OCI-LY1 (cell line): ENCODE results near the gene CDKL5.

Experiments
- H2AFZ ChIP-seq: fragments of 200-600 bp; sonication (generic), shearing (Covaris generic); 2 replicates; pipeline ENCODE4 v1.6.0; 2014; ENCODE audit warnings: antibody characterized with exemption, mild to moderate bottlenecking, low read length
- H3F3A ChIP-seq: fragments of 200-600 bp; sonication (generic), shearing (Covaris generic); 2 replicates; pipeline ENCODE4 v1.6.0; 2014; ENCODE audit warnings: mild to moderate bottlenecking, antibody characterized with exemption, low read length, moderate library complexity; ENCODE audit not compliant: insufficient read depth
- H3K27ac ChIP-seq: fragments of 200-600 bp; sonication (generic); 2 replicates; pipeline ENCODE4 v1.5.1; 2014; ENCODE audit warnings: low read length, mixed run types, mild to moderate bottlenecking, low read depth; ENCODE audit not compliant: poor library complexity, severe bottlenecking
- H3K27me3 ChIP-seq: fragments of 200-600 bp; sonication (generic); 2 replicates; pipeline ENCODE4 v1.6.0; 2014; ENCODE audit warnings: antibody characterized with exemption, mild to moderate bottlenecking, low read length, moderate library complexity; ENCODE audit not compliant: insufficient read depth
- H3K36me3 ChIP-seq: fragments of 200-600 bp; sonication (generic); 2 replicates; pipeline ENCODE4 v1.6.1; 2014; ENCODE audit warnings: mild to moderate bottlenecking, antibody characterized with exemption, low read length, moderate library complexity, mixed read lengths; ENCODE audit not compliant: insufficient read depth
- H3K4me1 ChIP-seq: fragments of 200-600 bp; sonication (generic); 2 replicates; pipeline ENCODE4 v1.5.1; 2014; ENCODE audit warnings: mild to moderate bottlenecking, low read length, moderate library complexity; ENCODE audit not compliant: insufficient read depth, severe bottlenecking
- H3K4me2 ChIP-seq: fragments of 200-600 bp; sonication (generic), shearing (Covaris generic); 2 replicates; pipeline ENCODE4 v1.6.1; 2014; ENCODE audit warnings: low read length
- H3K4me3 ChIP-seq: fragments of 200-600 bp; sonication (generic); 2 replicates; pipeline ENCODE4 v1.5.1; 2014; ENCODE audit warnings: low read length, low read depth, mild to moderate bottlenecking, mixed read lengths; ENCODE audit not compliant: poor library complexity, severe bottlenecking
- H3K79me2 ChIP-seq: fragments of 200-600 bp; shearing (Covaris generic); 2 replicates; pipeline ENCODE4 v1.6.1; 2016; ENCODE audit warnings: mixed run types, low read length, mixed read lengths; ENCODE audit not compliant: insufficient read depth
- H3K9ac ChIP-seq: fragments of 200-600 bp; sonication (generic), shearing (Covaris generic); 2 replicates; pipeline ENCODE4 v1.6.1; 2014; ENCODE audit warnings: mild to moderate bottlenecking, low read length, mixed read lengths
- H3K9me2 ChIP-seq: fragments of 200-600 bp; sonication (generic), shearing (Covaris generic); 2 replicates; pipeline ENCODE4 v1.6.1; 2014; ENCODE audit warnings: low read depth, mild to moderate bottlenecking, low read length, mixed read lengths
- H3K9me3 ChIP-seq: fragments of 200-600 bp; shearing (Covaris generic); 2 replicates; pipeline ENCODE4 v1.6.1; 2014; ENCODE audit warnings: low read length, mixed read lengths
- H4K20me1 ChIP-seq: fragments of 200-600 bp; sonication (generic), shearing (Covaris generic); 2 replicates; pipeline ENCODE4 v1.6.0; 2016; ENCODE audit warnings: mild to moderate bottlenecking, low read length; ENCODE audit not compliant: insufficient read depth
- EZH2 ChIP-seq: fragments of 200-600 bp; sonication (generic), shearing (Covaris generic); IDR thresholded peaks from 2 replicates; pipeline ENCODE4 v1.8.0; 2017; ENCODE audit warnings: borderline replicate concordance, mixed run types, mild to moderate bottlenecking, antibody characterized with exemption, low read length, moderate library complexity, mixed read lengths
- TF ChIP-seq, protein P1 (sequence below): fragments of 200-600 bp; sonication (generic), shearing (Covaris generic); IDR thresholded peaks from 2 replicates; pipeline ENCODE4 v1.5.1; 2017; ENCODE audit warnings: mild to moderate bottlenecking, antibody characterized with exemption, low read length, moderate library complexity, mixed read lengths

CDKL5 gene

DNA sequence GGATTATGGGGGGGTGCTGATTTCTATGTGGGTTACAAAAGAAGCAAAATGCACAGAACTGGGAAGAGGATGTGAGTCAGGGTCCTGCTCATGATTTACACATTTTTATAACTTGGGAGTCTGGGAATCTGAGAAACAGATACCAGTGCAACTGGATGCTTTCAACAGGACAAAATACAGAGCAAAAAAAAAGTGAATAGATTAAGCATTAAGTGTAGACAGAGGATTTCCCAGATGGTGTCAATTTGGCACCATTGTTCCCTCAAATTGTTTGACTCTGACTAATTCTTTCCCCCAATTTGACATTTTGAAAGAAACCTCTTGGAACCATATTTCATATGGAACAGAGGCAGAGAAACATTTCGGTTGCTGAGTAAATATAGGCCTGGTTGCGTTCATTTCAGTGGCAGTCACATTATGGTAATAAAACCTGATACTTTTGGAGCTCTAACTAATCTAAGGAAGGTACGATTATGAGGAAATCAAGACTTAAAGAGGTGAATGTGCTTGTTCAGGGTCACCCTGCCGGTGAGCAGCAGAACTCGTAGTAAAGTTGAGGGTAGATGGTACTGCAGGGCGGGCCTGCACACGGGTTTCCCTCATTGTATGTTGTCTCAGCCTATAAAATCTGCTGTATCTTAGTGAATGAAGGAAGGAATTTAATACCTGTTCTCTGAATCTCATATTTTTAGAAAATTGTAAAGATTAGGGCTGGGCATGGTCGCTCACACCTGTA, 18.7 kb upstream of the CDKL5 start:
- H3K36me3 ChIP-seq = no peaks in the 10 kb centered on the region
- H2AFZ ChIP-seq = no peak overlapping the region
- no peak overlapping the region for H3K27ac ChIP-seq
- H3K4me2 ChIP-seq = no peak overlapping the region
- H3K9me3 ChIP-seq = no peaks in the 10 kb centered on the region
- H3K4me3 ChIP-seq = no peak overlapping the region
- H3K79me2 ChIP-seq = no peaks in the 10 kb centered on the region
- no peaks in the 10 kb centered on the region for H3K9me2 ChIP-seq
- no peak for TF ChIP-seq EZH2
- TF ChIP-seq, protein P1, sequence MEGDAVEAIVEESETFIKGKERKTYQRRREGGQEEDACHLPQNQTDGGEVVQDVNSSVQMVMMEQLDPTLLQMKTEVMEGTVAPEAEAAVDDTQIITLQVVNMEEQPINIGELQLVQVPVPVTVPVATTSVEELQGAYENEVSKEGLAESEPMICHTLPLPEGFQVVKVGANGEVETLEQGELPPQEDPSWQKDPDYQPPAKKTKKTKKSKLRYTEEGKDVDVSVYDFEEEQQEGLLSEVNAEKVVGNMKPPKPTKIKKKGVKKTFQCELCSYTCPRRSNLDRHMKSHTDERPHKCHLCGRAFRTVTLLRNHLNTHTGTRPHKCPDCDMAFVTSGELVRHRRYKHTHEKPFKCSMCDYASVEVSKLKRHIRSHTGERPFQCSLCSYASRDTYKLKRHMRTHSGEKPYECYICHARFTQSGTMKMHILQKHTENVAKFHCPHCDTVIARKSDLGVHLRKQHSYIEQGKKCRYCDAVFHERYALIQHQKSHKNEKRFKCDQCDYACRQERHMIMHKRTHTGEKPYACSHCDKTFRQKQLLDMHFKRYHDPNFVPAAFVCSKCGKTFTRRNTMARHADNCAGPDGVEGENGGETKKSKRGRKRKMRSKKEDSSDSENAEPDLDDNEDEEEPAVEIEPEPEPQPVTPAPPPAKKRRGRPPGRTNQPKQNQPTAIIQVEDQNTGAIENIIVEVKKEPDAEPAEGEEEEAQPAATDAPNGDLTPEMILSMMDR = no peak
- H3K4me1 ChIP-seq = no peaks in the 10 kb centered on the region
- H4K20me1 ChIP-seq = no peaks in the 10 kb centered on the region
- no peaks in the 10 kb centered on the region for H3K27me3 ChIP-seq
- no peaks in the 10 kb centered on the region for H3F3A ChIP-seq
- no peak overlapping the region for H3K9ac ChIP-seq

DNA sequence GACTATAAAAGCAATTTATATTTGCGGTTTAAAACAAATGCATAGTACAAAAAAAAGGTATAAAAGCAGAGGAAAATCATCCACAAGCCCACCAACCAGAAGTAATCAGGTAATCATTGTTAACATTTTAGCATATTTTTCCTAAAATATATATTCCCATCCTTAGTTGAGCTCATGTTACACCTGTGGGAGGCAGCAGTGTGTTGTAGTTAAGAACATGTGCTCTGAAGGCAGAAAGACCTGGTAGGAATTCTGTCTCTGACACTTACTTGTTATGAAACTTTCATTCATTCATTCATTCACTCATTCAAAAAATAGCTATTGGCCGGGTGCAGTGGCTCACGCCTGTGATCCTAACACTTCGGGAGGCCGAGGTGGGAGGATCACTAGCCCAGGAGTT, 15.4 kb upstream of the CDKL5 start:
- no peaks in the 10 kb centered on the region for H3K36me3 ChIP-seq
- H3K9me3 ChIP-seq = no peaks in the 10 kb centered on the region
- no peak overlapping the region for H3K27ac ChIP-seq
- no peak overlapping the region for H3K4me2 ChIP-seq
- H3K4me3 ChIP-seq = no peak overlapping the region
- TF ChIP-seq, protein P1 = no peak
- no peak for TF ChIP-seq EZH2
- H3K9ac ChIP-seq = no peak overlapping the region
- H2AFZ ChIP-seq = no peak overlapping the region
- no peaks in the 10 kb centered on the region for H3K4me1 ChIP-seq
- no peaks in the 10 kb centered on the region for H4K20me1 ChIP-seq
- H3F3A ChIP-seq = no peaks in the 10 kb centered on the region
- no peaks in the 10 kb centered on the region for H3K79me2 ChIP-seq
- no peaks in the 10 kb centered on the region for H3K9me2 ChIP-seq
- H3K27me3 ChIP-seq = no peaks in the 10 kb centered on the region

- Histone ChIP-seq H4K20me1 (no peaks in the 10 kb centered on the region), H2AFZ (no peak overlapping the region), H3K4me2 (no peak overlapping the region), H3K27ac (no peak overlapping the region), H3K4me1 (no peaks in the 10 kb centered on the region), H3K4me3 (no peak overlapping the region), H3K79me2 (no peaks in the 10 kb centered on the region), H3K9me2 (no peaks in the 10 kb centered on the region), H3K9me3 (no peaks in the 10 kb centered on the region), H3K27me3 (no peaks in the 10 kb centered on the region), H3K9ac (no peak overlapping the region), H3F3A (no peaks in the 10 kb centered on the region), H3K36me3 (no peaks in the 10 kb centered on the region)
- TF ChIP-seq, protein P1 = no peak
- TF ChIP-seq EZH2 = no peak
Measured at GRCh38 chrX:18415386-18415785, 10.0 kb upstream of the CDKL5 start.
